Anterior cingulate cortex (tissue), 58 donors: ENCODE measurements around the gene EXTL2.
"Not testable (repeated sequence)": the region's sequence is repeated elsewhere in the genome, so short reads cannot be mapped to it uniquely, and the experiment has no call there.

Experiments
- DNase-seq, 58 donors: peaks; one replicate each; lab custom pipeline; 2025; lab: John Stamatoyannopoulos, UW

Gene EXTL2

GRCh38 chr1:100904528-100904927, 9.9 kb upstream of the EXTL2 start:
- no peak for DNase-seq

- DNase-seq: no peak
Observed at GRCh38 chr1:100903777-100904176, 9.1 kb upstream of the EXTL2 start.

GRCh38 chr1:100902365-100902764, 7.7 kb upstream of the EXTL2 start:
- DNase-seq: no peak

- DNase-seq: peak in 14 of 58 donors; percentile 14 to 62 (median 34)
Observed at GRCh38 chr1:100896481-100896982, 1.9 kb upstream of the EXTL2 start.

- DNase-seq: peak; percentile 45 to 95 (median 88)
Observed at GRCh38 chr1:100895540-100896480, 1.2 kb upstream of the EXTL2 start, which contains the start of gene SLC30A7. Gene SLC30A7, plus strand, starts transcription at chr1:100896090. Its CDS starts 173 bp downstream, at chr1:100896263.

- no peak for DNase-seq
Observed at GRCh38 chr1:100893718-100894117, 924 bp downstream of the EXTL2 start.

- no peak for DNase-seq
Observed at GRCh38 chr1:100892554-100892953, 2.1 kb downstream of the EXTL2 start.

GRCh38 chr1:100891380-100891779, 3.3 kb downstream of the EXTL2 start:
- DNase-seq: no peak

- not testable (repeated sequence) for DNase-seq
Observed at GRCh38 chr1:100889869-100890482, 4.7 kb downstream of the EXTL2 start.

GRCh38 chr1:100889007-100889406, 5.6 kb downstream of the EXTL2 start:
- DNase-seq: not testable (repeated sequence)

GRCh38 chr1:100883963-100884362, 10.7 kb downstream of the EXTL2 start:
- DNase-seq: peak in 1 of 58 donors; percentile 10

GRCh38 chr1:100882698-100883097, 11.9 kb downstream of the EXTL2 start:
- DNase-seq: no peak

- no peak for DNase-seq
Observed at GRCh38 chr1:100881687-100882086, 13.0 kb downstream of the EXTL2 start.

- no peak for DNase-seq
Observed at GRCh38 chr1:100879422-100879821, 15.2 kb downstream of the EXTL2 start.

- DNase-seq: no peak
Observed at GRCh38 chr1:100876291-100876690, 18.4 kb downstream of the EXTL2 start.

GRCh38 chr1:100875228-100875627, 19.4 kb downstream of the EXTL2 start:
- no peak for DNase-seq

GRCh38 chr1:100874433-100874832, 20.2 kb downstream of the EXTL2 start:
- DNase-seq: no peak

- DNase-seq: no peak
Observed at GRCh38 chr1:100869996-100870395, 24.6 kb downstream of the EXTL2 start.

- no peak for DNase-seq
Observed at GRCh38 chr1:100868364-100868995, 26.2 kb downstream of the EXTL2 start.

- DNase-seq: no peak
Observed at GRCh38 chr1:100866901-100867206, 27.8 kb downstream of the EXTL2 start.
